ENCODE data around the gene PPARG.

The PPARG gene

GRCh38 chr3:12321015-12321414 lies 32.1 kb downstream of the PPARG start:
- no peaks in the 10 kb centered on the region for H3K9me3 ChIP-seq (ENCODE audit: low read length)
- no peaks in the 10 kb centered on the region for H3K4me1 ChIP-seq (ENCODE audit: insufficient read depth, low read length, severe bottlenecking)
- H3K4me3 ChIP-seq (ENCODE audit: low read depth, low read length, poor library complexity, severe bottlenecking): no peak overlapping the region
- TF ChIP-seq EZH2 (IDR thresholded peaks at IDR 0.05; ENCODE audit: borderline replicate concordance, low read length): no peak
- TF ChIP-seq CTCF (IDR thresholded peaks at IDR 0.05; ENCODE audit: low read length): no peak
- H3K9me2 ChIP-seq (ENCODE audit: low read depth, low read length): no peaks in the 10 kb centered on the region
- no peak overlapping the region for H3K27ac ChIP-seq (ENCODE audit: low read depth, low read length, poor library complexity, severe bottlenecking)
- H3K36me3 ChIP-seq (ENCODE audit: insufficient read depth, low read length): no peaks in the 10 kb centered on the region
- H4K20me1 ChIP-seq (ENCODE audit: insufficient read depth, low read length): no peaks in the 10 kb centered on the region
- H3K79me2 ChIP-seq (ENCODE audit: insufficient read depth, low read length): no peaks in the 10 kb centered on the region
- no peak overlapping the region for H3K4me2 ChIP-seq (ENCODE audit: low read length)
- no peaks in the 10 kb centered on the region for H3K27me3 ChIP-seq (ENCODE audit: insufficient read depth, low read length)
- H2AFZ ChIP-seq (ENCODE audit: low read length): no peak overlapping the region
- H3K9ac ChIP-seq (ENCODE audit: low read length): no peak overlapping the region
- H3F3A ChIP-seq (ENCODE audit: insufficient read depth, low read length): no peaks in the 10 kb centered on the region

GRCh38 chr3:12323237-12323636 lies 34.4 kb downstream of the PPARG start:
- Histone ChIP-seq H3K4me1 (ENCODE audit: insufficient read depth, low read length, severe bottlenecking) (no peaks in the 10 kb centered on the region), H4K20me1 (ENCODE audit: insufficient read depth, low read length) (no peaks in the 10 kb centered on the region), H3K4me2 (ENCODE audit: low read length) (no peak overlapping the region), H3K9me2 (ENCODE audit: low read depth, low read length) (no peaks in the 10 kb centered on the region), H3K4me3 (ENCODE audit: low read depth, low read length, poor library complexity, severe bottlenecking) (no peak overlapping the region), H2AFZ (ENCODE audit: low read length) (no peak overlapping the region), H3K9me3 (ENCODE audit: low read length) (no peaks in the 10 kb centered on the region), H3F3A (ENCODE audit: insufficient read depth, low read length) (no peaks in the 10 kb centered on the region), H3K27ac (ENCODE audit: low read depth, low read length, poor library complexity, severe bottlenecking) (no peak overlapping the region), H3K36me3 (ENCODE audit: insufficient read depth, low read length) (no peaks in the 10 kb centered on the region), H3K9ac (ENCODE audit: low read length) (no peak overlapping the region), H3K79me2 (ENCODE audit: insufficient read depth, low read length) (no peaks in the 10 kb centered on the region), H3K27me3 (ENCODE audit: insufficient read depth, low read length) (no peaks in the 10 kb centered on the region)
- TF ChIP-seq EZH2 (IDR thresholded peaks at IDR 0.05; ENCODE audit: borderline replicate concordance, low read length) (no peak), CTCF (IDR thresholded peaks at IDR 0.05; ENCODE audit: low read length) (no peak)

GRCh38 chr3:12325586-12326515 lies 37.0 kb downstream of the PPARG start:
- TF ChIP-seq EZH2 (IDR thresholded peaks at IDR 0.05; ENCODE audit: borderline replicate concordance, low read length) (no peak), CTCF (IDR thresholded peaks at IDR 0.05; ENCODE audit: low read length) (no peak)
- H3K4me2 ChIP-seq (ENCODE audit: low read length): no peak overlapping the region

More at GRCh38 chr3:12325586-12326515, 37.0 kb downstream of the PPARG start:
- Histone ChIP-seq H3F3A (ENCODE audit: insufficient read depth, low read length) (no peaks in the 10 kb centered on the region), H2AFZ (ENCODE audit: low read length) (no peak overlapping the region), H3K9me3 (ENCODE audit: low read length) (no peaks in the 10 kb centered on the region), H4K20me1 (ENCODE audit: insufficient read depth, low read length) (no peaks in the 10 kb centered on the region), H3K4me1 (ENCODE audit: insufficient read depth, low read length, severe bottlenecking) (no peaks in the 10 kb centered on the region), H3K79me2 (ENCODE audit: insufficient read depth, low read length) (no peaks in the 10 kb centered on the region), H3K4me3 (ENCODE audit: low read depth, low read length, poor library complexity, severe bottlenecking) (no peak overlapping the region), H3K9ac (ENCODE audit: low read length) (no peak overlapping the region), H3K27ac (ENCODE audit: low read depth, low read length, poor library complexity, severe bottlenecking) (no peak overlapping the region), H3K27me3 (ENCODE audit: insufficient read depth, low read length) (no peaks in the 10 kb centered on the region), H3K9me2 (ENCODE audit: low read depth, low read length) (no peaks in the 10 kb centered on the region), H3K36me3 (ENCODE audit: insufficient read depth, low read length) (no peaks in the 10 kb centered on the region)
